ENCODE results near the gene VTI1B. TPM values are rescaled to one million over a fixed set of nuclear protein-coding genes. Genes with fewer than 3 reads are reported as not detected.
"Not testable (repeated sequence)": the region's sequence is repeated elsewhere in the genome, so short reads cannot be mapped to it uniquely, and the experiment has no call there.

The VTI1B gene
- total RNA-seq, 6 donors from 2014 or later: 39.8 to 107 (median 57.5) TPM

DNA sequence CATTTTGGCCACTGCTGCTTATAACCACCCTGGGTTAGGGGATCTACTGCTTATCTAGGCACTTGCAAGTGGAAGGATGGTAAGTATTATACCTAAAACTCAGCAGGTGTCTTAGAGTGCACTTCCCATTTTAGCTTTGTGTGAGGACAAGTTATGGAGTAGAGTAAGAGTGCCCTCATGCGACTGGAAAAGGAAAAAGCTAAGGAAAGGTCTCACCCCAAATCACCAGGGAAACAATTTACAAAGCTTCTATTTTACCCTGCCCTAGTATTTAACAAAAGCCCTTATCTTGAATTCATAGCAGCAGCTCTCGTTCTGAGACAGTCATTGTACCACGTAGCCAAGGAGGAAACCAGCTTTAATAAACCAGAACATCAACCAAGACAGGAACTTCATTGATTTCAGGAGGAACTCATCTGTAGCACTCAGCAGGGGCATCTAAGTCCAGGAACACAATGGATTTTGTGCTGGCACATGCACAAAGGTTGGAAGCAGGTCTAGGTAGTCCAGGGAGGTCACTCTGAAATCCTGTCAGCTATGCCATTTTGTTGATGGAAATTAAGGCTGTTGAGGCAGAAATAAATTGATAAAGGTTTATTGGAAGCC is 30.2 kb upstream of the VTI1B start:
- H3K4me3 ChIP-seq: no peak overlapping the region
- no peaks in the 10 kb centered on the region for H3K9me3 ChIP-seq
- DNase-seq: no peak
- H3K27me3 ChIP-seq: no peaks in the 10 kb centered on the region
- ATAC-seq (ENCODE audit: low FRiP score in 2 of 2): peak; percentile 74 to 84
- TF ChIP-seq POLR2AphosphoS5 (IDR thresholded peaks at IDR 0.05) (no peak), POLR2A (IDR thresholded peaks at IDR 0.05) (no peak), EP300 (IDR thresholded peaks at IDR 0.05) (no peak)
- TF ChIP-seq, protein P1, sequence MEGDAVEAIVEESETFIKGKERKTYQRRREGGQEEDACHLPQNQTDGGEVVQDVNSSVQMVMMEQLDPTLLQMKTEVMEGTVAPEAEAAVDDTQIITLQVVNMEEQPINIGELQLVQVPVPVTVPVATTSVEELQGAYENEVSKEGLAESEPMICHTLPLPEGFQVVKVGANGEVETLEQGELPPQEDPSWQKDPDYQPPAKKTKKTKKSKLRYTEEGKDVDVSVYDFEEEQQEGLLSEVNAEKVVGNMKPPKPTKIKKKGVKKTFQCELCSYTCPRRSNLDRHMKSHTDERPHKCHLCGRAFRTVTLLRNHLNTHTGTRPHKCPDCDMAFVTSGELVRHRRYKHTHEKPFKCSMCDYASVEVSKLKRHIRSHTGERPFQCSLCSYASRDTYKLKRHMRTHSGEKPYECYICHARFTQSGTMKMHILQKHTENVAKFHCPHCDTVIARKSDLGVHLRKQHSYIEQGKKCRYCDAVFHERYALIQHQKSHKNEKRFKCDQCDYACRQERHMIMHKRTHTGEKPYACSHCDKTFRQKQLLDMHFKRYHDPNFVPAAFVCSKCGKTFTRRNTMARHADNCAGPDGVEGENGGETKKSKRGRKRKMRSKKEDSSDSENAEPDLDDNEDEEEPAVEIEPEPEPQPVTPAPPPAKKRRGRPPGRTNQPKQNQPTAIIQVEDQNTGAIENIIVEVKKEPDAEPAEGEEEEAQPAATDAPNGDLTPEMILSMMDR (IDR thresholded peaks at IDR 0.05): peak; percentile 38 to 77 (median 60)
- peaks cover 0 to 15% (median 2%) of the 10 kb centered on the region in 4 donors for H3K4me1 ChIP-seq
- WGBS, 2 donors: 0 to 1% methylated on average over 3 of the region's 3 CpGs
- no peaks in the 10 kb centered on the region for H3K36me3 ChIP-seq
- H3K27ac ChIP-seq: no peak overlapping the region

DNA sequence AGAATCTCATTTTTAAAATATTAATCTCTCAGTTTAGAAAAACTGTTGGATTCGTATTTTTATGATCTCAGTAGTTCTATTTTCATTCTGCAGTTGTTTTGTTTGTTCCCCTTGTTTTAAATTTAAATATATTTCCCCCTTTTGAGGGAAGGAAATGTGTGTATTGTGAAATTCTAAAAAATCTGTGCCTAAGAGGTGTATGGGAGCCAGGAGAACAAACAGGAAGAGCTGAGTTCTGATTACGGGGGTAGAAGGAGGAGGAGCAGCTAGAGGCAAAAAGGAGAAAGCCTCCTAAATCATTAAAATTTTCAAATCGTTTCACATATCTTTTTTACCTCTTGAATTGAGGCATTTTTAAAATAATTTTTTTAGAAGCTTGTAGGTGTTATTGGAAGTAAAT is 29.6 kb upstream of the VTI1B start:
- TF ChIP-seq EP300 (IDR thresholded peaks at IDR 0.05) (no peak), POLR2AphosphoS5 (IDR thresholded peaks at IDR 0.05) (no peak), POLR2A (IDR thresholded peaks at IDR 0.05) (no peak)
- TF ChIP-seq, protein P1 (IDR thresholded peaks at IDR 0.05): no peak
- no peak for DNase-seq
- Histone ChIP-seq H3K9me3 (no peaks in the 10 kb centered on the region), H3K36me3 (no peaks in the 10 kb centered on the region), H3K4me1 (peaks cover 0 to 15% (median 2%) of the 10 kb centered on the region in 4 donors), H3K27me3 (no peaks in the 10 kb centered on the region), H3K4me3 (no peak overlapping the region), H3K27ac (no peak overlapping the region)
- no peak for ATAC-seq (ENCODE audit: low FRiP score in 2 of 2)
- 26 to 31% methylated on average over 3 of the region's 3 CpGs for WGBS, 2 donors

DNA sequence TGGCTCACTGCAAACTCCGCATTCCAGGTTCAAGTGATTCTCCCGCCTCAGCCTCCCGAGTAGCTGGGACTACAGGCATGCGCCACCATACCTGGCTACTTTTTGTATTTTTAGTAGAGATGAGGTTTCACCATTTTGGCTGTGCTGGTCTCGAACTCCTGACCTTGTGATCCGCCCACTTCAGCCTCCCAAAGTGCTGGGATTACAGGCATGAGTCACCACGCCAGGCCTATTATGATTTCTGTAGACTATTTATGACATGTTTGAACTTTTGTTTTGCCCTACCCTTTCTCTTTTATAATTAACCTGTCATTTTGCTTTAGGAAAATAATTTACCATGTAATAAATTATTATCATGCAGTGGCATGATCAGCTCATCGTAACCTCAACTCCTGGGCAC is 27.1 kb upstream of the VTI1B start, which contains the start of gene RDH12:
Gene RDH12, plus strand, starts transcription at position 395 of the 400 bp plus-strand sequence. CDS start 20,757 bp downstream, outside the sequence.
- not testable (repeated sequence) for H3K27me3 ChIP-seq; DNase-seq; ATAC-seq (ENCODE audit: low FRiP score in 2 of 2); H3K4me3 ChIP-seq; H3K9me3 ChIP-seq; H3K36me3 ChIP-seq; H3K27ac ChIP-seq
- 86 to 93% methylated on average over 8 of the region's 8 CpGs for WGBS, 2 donors
- peaks cover 0 to 15% (median 2%) of the 10 kb centered on the region in 4 donors for H3K4me1 ChIP-seq

DNA sequence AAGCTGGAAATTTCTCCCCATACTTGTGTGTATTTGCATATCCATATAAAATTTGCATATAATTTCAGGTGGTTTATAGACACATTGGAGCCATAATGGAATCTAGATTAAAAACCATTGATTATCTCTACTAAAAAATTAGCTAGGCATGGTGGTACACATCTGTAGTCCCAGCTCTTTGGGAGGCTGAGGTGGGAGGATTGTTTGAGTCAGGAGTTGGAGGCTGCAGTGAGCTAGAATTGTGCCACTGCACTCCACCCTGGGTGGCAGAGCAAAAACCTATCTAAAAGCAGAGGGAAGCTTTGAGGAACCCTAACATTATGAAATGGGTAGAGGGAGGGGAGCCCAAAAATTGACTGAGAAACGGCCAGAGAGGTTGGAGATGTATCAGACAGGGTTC is 23.7 kb upstream of the VTI1B start:
- 63 to 73% methylated on average over 1 of the region's 1 CpG for WGBS, 2 donors
- DNase-seq (no peak), ATAC-seq (ENCODE audit: low FRiP score in 2 of 2) (no peak)
- peaks cover 5 to 15% (median 9%) of the 10 kb centered on the region in 4 donors for H3K4me1 ChIP-seq
- no peaks in the 10 kb centered on the region for H3K36me3 ChIP-seq
- H3K9me3 ChIP-seq: no peaks in the 10 kb centered on the region
- no peaks in the 10 kb centered on the region for H3K27me3 ChIP-seq
- no peak overlapping the region for H3K27ac ChIP-seq
- H3K4me3 ChIP-seq: no peak overlapping the region
- TF ChIP-seq POLR2AphosphoS5 (IDR thresholded peaks at IDR 0.05) (no peak), EP300 (IDR thresholded peaks at IDR 0.05) (no peak), POLR2A (IDR thresholded peaks at IDR 0.05) (no peak)
- TF ChIP-seq, protein P1 (IDR thresholded peaks at IDR 0.05): no peak

DNA sequence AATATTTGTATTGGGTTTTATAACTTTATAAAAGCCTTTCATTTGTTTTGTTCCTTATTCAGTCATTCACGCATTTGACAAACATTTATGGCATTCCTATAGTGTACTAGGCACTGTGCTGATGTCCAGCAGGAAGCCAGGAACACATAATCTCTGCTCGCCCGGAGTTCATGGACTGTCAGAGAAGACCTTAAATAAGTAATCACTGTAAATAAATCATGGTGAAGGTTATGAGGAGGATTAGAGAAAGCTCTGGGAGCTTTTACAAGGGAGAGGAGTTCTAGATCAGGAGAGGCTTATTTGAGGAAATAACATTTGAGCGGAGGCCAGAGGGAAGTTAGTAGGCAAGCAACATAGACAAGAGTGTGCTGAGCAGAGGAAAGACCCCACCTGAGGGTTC is 22.6 kb upstream of the VTI1B start:
- TF ChIP-seq, protein P1 (IDR thresholded peaks at IDR 0.05): no peak
- no peaks in the 10 kb centered on the region for H3K9me3 ChIP-seq
- DNase-seq (no peak), ATAC-seq (ENCODE audit: low FRiP score in 2 of 2) (no peak)
- H3K4me1 ChIP-seq: peaks cover 5 to 18% (median 9%) of the 10 kb centered on the region in 4 donors
- H3K4me3 ChIP-seq: no peak overlapping the region
- no peaks in the 10 kb centered on the region for H3K27me3 ChIP-seq
- WGBS, 2 donors: 69 to 79% methylated on average over 4 of the region's 4 CpGs
- H3K27ac ChIP-seq: no peak overlapping the region
- peaks cover 0 to 7% (median 3%) of the 10 kb centered on the region in 4 donors for H3K36me3 ChIP-seq
